Activated CD8-positive, alpha-beta T cell treated with anti-CD3 and anti-CD28 coated beads for 36 hours (primary cell): ENCODE results near the gene IMMT. TPM values are rescaled to one million over a fixed set of nuclear protein-coding genes. Genes with fewer than 3 reads are reported as not detected.

Source experiments
- ATAC-seq: fragments of 200-7000 bp; cut with Tn5 transposase; one replicate; pipeline ENCODE4 v1.10.0; 2021; ENCODE audit warnings: mild to moderate bottlenecking, moderate library complexity
- CTCF ChIA-PET: fragments of 350-600 bp; sonication (Branson Sonifier 250); formaldehyde crosslinking; loops from one replicate; lab custom pipeline; 2021; ENCODE audit warnings: antibody characterized with exemption; lab: Charles Lee
- POLR2A ChIA-PET: fragments of 350-600 bp; sonication (Branson Sonifier 250); formaldehyde crosslinking; loops from one replicate; lab custom pipeline; 2021; ENCODE audit warnings: antibody characterized with exemption; lab: Charles Lee
- DNase-seq: peaks from one replicate; pipeline ENCODE4 v3.0.0-alpha.2; 2020
- H3K27ac Mint-ChIP-seq: one replicate; pipeline ENCODE4 v1.8.0; 2021; ENCODE audit warnings: mild to moderate bottlenecking, mixed read lengths
- H3K27me3 Mint-ChIP-seq: one replicate; pipeline ENCODE4 v1.8.0; 2021; ENCODE audit warnings: mixed read lengths
- H3K36me3 Mint-ChIP-seq: one replicate; pipeline ENCODE4 v1.8.0; 2021; ENCODE audit warnings: low read depth, mixed read lengths
- H3K4me1 Mint-ChIP-seq: one replicate; pipeline ENCODE4 v1.8.0; 2021; ENCODE audit warnings: low read depth, mixed read lengths
- H3K4me3 Mint-ChIP-seq: one replicate; pipeline ENCODE4 v1.8.0; 2021; ENCODE audit warnings: mild to moderate bottlenecking, moderate library complexity, mixed read lengths
- H3K9me3 Mint-ChIP-seq: one replicate; pipeline ENCODE4 v1.8.0; 2021; ENCODE audit warnings: mixed read lengths
- intact Hi-C: fragments of 100-400 bp; cut with micrococcal nuclease; formaldehyde crosslinking; loops from one replicate; pipeline ENCODE4 v1.10.0; 2022
- total RNA-seq, 2 experiments: library from RNA; stranded (reverse); gene quantifications; one replicate each; pipeline ENCODE4 v1.2.3, GENCODE V29; 2021
- TF ChIP-seq, protein P1 (sequence below): fragments of 200-600 bp; IDR thresholded peaks from one replicate; pipeline ENCODE4 v1.8.0; 2022; ENCODE audit warnings: antibody characterized with exemption, mild to moderate bottlenecking

IMMT gene
- total RNA-seq, 2 experiments from 2014 or later = 143 to 144 TPM

DNA sequence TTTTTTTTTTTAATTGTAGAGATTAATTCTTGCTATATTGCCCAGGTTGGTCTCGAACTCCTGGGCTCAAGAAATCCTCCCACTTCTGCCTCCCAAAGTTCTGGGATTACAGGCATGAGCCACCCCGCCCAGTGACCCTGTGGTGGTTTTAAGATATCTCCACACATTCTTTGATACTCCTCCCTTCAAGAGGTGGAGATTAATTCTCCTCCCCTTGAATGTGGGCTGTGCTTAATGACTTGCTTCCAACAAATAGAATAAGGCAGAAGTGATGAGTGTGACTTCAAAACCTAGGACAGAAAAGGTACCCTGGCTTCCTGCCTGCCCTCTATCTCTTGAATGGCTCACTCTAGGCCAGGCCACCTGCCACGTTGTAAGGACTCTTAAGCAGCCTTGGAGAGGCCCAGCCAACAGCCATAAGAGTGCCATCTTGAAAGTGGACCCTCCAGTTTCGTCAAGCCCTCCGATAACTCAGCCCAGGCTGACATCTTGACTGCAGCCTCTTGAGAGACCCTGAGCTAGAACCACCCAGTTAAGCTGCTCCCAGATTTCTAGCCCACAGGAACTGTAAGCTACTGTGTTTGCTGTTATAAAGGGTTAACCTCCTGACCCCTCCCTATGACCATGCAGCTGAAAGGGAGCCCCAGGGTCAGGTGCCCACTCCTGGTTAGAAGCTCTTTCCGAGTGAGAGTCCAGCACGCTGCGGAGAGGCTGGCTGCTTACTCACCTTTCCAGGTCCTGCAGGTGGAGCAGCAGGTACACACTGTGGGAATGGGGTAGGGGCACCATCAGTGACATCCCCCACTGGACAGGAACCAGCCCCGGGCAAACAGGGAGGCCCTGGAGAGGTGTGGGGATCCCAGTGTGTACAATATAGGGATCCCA is 31.6 kb upstream of the IMMT start:
- Mint-ChIP-seq H3K27me3 (no peaks in the 10 kb centered on the region), H3K27ac (no peak overlapping the region), H3K36me3 (no peaks in the 10 kb centered on the region), H3K4me1 (peaks cover 11% of the 10 kb centered on the region), H3K9me3 (no peaks in the 10 kb centered on the region), H3K4me3 (no peak overlapping the region)
- TF ChIP-seq, protein P1, sequence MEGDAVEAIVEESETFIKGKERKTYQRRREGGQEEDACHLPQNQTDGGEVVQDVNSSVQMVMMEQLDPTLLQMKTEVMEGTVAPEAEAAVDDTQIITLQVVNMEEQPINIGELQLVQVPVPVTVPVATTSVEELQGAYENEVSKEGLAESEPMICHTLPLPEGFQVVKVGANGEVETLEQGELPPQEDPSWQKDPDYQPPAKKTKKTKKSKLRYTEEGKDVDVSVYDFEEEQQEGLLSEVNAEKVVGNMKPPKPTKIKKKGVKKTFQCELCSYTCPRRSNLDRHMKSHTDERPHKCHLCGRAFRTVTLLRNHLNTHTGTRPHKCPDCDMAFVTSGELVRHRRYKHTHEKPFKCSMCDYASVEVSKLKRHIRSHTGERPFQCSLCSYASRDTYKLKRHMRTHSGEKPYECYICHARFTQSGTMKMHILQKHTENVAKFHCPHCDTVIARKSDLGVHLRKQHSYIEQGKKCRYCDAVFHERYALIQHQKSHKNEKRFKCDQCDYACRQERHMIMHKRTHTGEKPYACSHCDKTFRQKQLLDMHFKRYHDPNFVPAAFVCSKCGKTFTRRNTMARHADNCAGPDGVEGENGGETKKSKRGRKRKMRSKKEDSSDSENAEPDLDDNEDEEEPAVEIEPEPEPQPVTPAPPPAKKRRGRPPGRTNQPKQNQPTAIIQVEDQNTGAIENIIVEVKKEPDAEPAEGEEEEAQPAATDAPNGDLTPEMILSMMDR = no peak
- POLR2A ChIA-PET = interaction anchor here (0.6 to 2.0 kb wide), 2 partner anchors 9 to 11 kb away, joined by 3 to 4 read pairs; no protein-coding TSS in a partner anchor
- intact Hi-C loops = no loop called here
- ATAC-seq = no peak
- CTCF ChIA-PET = no interaction called here
- DNase-seq = no peak

DNA sequence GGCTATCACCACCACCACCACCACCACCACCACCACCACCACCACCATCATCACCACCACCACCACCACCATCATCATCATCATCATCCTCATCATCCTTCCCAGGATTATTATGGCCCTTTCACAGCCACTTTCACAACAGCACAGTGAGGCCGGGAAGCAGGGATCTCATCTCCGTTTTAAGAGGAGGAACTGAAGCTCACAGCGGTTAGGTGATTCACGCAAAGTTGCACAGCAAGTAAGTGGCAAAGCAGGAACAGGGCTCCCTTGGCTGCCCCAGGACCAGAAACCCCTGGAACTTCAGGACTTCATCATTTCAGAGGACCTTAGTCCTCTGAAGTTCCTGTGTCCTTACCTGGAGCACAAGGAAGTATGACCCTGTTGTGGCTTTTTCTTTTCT is 30.8 kb upstream of the IMMT start:
- POLR2A ChIA-PET = interaction anchor here (0.6 to 2.0 kb wide), 2 partner anchors 10 to 23 kb away, joined by 3 to 4 read pairs; no protein-coding TSS in a partner anchor
- H3K36me3 Mint-ChIP-seq = no peaks in the 10 kb centered on the region
- no peaks in the 10 kb centered on the region for H3K9me3 Mint-ChIP-seq
- ATAC-seq (no peak), DNase-seq (no peak)
- CTCF ChIA-PET = interaction anchor here (0.7 to 1.0 kb wide), 2 partner anchors 11 to 26 kb away, joined by 3 to 4 read pairs; no protein-coding TSS in a partner anchor
- no peak overlapping the region for H3K27ac Mint-ChIP-seq
- intact Hi-C loops = no loop called here
- peaks cover 11% of the 10 kb centered on the region for H3K4me1 Mint-ChIP-seq
- H3K4me3 Mint-ChIP-seq = no peak overlapping the region
- H3K27me3 Mint-ChIP-seq = no peaks in the 10 kb centered on the region
- TF ChIP-seq, protein P1 = no peak

DNA sequence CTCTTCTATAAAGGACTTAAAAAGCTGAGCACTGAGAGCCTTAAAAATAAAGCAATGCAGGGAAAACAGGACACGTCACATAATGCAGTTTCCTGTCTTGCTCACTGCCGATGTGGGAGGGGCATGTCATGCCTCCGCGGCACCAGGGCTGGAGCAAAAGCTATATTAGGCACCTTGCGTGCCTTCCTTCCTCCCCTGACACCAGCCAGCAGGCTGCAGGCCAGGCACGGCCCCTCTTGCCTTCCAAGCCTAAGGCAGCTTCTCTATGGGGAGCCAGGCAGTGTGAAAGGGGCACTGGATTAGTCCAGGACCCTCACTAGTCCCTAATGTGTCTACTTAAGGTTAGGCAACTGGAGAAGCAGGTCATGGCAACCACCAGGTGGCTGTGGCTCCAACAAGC is 30.3 kb upstream of the IMMT start:
- ATAC-seq = peak; percentile 86
- H3K4me3 Mint-ChIP-seq = no peak overlapping the region

DNA sequence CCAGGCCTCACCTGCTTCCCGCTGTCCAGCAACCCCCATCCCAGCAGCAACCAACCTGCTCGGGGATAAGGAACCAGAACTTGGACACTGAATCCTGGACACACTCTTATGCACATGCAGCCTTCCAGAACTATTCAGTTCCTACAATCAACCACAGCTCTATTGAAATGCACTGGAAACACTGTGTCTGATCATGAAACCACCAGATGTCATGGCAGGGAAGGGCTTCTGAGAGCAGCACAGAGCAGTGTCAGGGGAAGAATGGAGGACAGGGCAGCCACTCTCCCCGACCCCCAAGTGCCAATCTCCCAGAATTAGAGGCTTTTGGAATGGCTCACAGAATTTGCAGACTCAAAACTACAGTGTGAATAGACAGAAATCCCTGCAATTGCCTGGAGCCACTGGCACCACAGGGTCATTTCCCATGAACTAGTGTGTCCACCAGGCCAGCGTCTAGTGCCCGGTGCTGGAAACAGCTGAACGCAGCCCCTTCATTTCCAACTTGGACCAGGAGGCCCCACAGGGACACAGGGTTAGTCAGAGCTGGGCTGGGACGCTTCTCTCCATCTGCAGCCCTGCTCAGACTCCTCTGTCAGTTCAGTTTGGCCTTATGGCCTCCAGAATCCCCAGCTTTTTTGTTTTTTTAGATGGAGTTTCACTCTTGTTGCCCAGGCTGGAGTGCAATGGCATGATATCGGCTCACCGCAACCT is 29.5 kb upstream of the IMMT start:
- no peak overlapping the region for H3K4me3 Mint-ChIP-seq
- POLR2A ChIA-PET = interaction anchor here (0.7 to 2.0 kb wide), 2 partner anchors 9 to 25 kb away, joined by 4 to 5 read pairs; partner anchors contain the start of gene MRPL35

More for the DNA sequence above, 30.3 kb upstream of the IMMT start:
- Mint-ChIP-seq H3K27me3 (no peaks in the 10 kb centered on the region), H3K9me3 (no peaks in the 10 kb centered on the region), H3K27ac (peak overlapping the region; percentile 79), H3K36me3 (no peaks in the 10 kb centered on the region), H3K4me1 (peaks cover 11% of the 10 kb centered on the region)
- peak; percentile 77 for DNase-seq
- intact Hi-C loops = no loop called here
- TF ChIP-seq, protein P1 = no peak
- CTCF ChIA-PET = interaction anchor here (0.7 to 1.0 kb wide), 2 partner anchors 10 to 27 kb away, joined by 3 to 4 read pairs; no protein-coding TSS in a partner anchor
- POLR2A ChIA-PET = interaction anchor here (0.7 to 2.0 kb wide), 2 partner anchors 10 to 26 kb away, joined by 4 to 5 read pairs; partner anchors contain the start of gene MRPL35

More for the DNA sequence above, 29.5 kb upstream of the IMMT start:
- Mint-ChIP-seq H3K36me3 (no peaks in the 10 kb centered on the region), H3K9me3 (no peaks in the 10 kb centered on the region), H3K27me3 (no peaks in the 10 kb centered on the region), H3K4me1 (peaks cover 11% of the 10 kb centered on the region), H3K27ac (no peak overlapping the region)
- TF ChIP-seq, protein P1 = no peak
- DNase-seq = no peak
- CTCF ChIA-PET = interaction anchor here (0.9 kb wide), 1 partner anchor 218 kb away, joined by 3 read pairs; no protein-coding TSS in a partner anchor
- intact Hi-C loops = loop anchor here (5.0 kb wide), 1 partner anchor 143 kb away; no protein-coding TSS in a partner anchor
- no peak for ATAC-seq
